ENCODE results near the gene MAPK1IP1L.
"Not testable (repeated sequence)": the region's sequence is repeated elsewhere in the genome, so short reads cannot be mapped to it uniquely, and the experiment has no call there.

Gene MAPK1IP1L

DNA sequence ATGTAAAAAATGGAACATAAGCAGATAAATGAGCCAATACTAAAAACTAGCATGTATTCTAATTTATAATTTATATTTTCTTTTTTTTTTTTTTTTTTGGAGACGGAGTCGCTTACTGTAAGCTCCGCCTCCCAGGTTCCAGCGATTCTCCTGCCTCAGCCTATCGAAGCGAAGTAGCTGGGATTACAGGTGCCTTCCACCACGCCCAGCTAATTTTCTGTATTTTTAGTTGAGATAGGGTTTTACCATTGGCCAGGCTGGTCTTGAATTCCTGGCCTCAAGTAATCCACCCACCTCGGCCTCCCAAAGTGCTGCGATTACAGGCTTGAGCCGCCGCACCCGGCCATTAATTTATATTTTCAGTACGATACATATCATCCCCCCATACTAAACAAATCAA is 2.7 kb downstream of the MAPK1IP1L start:
- DNase-seq (ENCODE audit: low read depth) = no peak

DNA sequence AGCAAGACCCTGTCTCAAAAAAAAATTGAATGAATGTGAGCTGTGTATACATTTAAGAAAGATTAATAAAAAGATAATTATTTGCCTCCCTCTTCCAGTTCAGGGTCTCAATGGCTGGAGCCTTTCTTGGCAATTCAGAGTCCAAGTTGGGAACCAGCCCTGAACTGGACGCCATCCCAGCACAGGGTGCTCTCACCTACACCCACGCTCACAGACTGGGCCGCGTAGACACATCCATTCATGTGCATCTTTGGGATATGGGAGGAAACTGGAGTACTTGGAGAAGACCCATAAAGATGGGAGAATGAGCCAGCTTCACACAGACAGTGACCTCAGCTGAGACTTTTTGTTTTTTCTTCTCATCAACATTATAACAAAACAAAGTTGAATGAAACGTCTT is 6.5 kb downstream of the MAPK1IP1L start:
- no peak for DNase-seq (ENCODE audit: low read depth)

DNA sequence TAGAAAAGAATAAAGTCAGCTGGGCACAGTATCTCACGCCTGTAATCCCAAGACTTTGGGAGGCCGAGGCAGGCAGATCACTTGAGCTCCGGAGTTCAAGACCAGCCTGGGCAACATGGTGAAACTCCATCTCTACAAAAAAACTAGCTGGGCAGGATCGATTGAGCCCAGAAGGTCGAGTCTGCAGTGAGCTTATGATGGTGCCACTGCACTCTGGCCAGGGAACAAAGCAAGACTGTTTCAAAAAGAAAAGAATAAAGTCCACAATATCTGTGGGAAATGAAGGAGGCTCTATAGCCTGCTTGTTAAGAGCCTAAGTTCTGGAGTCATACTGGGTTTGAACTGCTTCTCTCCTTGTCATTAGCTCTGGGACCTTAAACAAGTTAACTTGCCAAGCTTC is 7.9 kb downstream of the MAPK1IP1L start:
- no peak for DNase-seq (ENCODE audit: low read depth)

DNA sequence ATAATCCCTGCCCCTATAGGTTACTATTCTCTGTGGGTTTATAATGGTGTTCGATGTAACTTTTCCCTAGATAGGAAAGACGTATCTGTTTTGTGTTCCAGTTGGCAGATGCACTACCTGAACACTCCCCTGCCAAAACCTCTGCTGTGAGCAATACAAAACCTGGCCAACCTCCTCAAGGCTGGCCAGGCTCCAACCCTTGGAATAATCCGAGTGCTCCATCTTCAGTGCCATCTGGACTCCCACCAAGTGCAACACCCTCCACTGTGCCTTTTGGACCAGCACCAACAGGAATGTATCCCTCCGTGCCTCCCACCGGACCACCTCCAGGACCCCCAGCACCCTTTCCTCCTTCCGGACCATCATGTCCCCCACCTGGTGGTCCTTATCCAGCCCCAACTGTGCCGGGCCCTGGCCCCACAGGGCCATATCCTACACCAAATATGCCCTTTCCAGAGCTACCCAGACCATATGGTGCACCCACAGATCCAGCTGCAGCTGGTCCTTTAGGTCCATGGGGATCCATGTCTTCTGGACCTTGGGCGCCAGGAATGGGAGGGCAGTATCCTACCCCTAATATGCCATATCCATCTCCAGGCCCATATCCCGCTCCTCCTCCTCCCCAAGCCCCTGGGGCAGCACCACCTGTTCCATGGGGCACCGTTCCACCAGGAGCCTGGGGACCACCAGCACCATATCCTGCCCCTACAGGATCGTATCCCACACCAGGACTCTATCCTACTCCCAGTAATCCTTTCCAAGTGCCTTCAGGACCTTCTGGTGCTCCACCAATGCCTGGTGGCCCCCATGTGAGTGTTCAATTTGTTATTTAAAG is 11.3 kb downstream of the MAPK1IP1L start:
- DNase-seq (ENCODE audit: low read depth) = no peak

DNA sequence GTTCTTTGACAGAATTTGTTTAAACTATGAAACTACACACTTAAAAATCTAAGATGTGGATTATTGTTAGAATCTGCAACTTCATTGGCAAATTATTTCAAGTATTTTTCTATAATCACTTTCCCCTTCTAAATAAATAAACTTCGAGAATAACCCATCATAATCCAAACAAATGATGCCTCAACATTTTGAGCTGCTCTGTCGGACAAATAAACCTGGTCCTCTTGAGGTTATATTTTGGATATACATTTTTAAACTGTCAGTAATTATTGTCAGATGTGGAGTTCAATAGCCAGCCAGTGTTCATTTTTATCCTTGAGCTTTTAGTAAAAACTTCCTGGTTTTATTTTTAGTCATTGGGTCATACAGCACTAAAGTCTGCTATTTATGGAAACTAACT is 13.4 kb downstream of the MAPK1IP1L start:
- DNase-seq (ENCODE audit: low read depth) = not testable (repeated sequence)

DNA sequence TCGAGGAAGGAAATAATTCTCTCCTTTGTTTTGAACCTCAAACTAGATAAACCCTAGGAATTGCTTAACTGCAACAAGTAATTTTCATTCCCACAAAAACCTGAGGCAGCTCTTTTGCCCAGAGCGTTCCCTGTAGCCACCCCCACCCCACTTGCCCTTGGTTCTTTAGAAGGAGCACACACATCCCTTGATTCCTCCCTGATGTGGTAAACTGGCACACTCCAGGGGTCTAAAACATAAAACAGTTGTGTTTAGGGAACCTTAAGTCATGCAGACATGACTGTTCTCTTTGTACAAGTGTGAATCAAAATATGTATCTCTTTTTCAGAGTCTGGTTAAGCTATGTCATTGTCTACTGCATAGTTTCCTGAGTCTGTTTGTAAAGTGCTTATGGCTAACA is 14.0 kb downstream of the MAPK1IP1L start:
- DNase-seq (ENCODE audit: low read depth) = no peak

DNA sequence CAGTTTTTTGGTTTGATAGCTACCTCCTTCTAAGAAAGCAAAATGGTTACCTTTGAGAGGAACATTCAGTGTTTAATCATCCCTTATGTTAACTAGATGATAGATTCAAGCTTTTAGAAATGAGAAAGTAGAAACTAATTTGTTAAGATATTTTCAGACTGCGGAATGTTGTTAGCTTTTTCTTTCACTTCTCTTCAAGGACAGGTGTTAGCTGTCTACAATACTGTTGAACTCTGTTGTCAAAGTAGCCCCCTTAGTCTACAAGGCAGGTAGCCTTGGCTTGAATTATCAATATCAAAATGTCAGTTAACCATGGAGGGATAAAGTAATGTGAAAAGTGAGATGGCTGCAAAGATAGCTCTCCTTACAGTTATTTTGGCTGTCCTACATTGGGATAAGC is 14.8 kb downstream of the MAPK1IP1L start:
- DNase-seq (ENCODE audit: low read depth) = no peak

DNA sequence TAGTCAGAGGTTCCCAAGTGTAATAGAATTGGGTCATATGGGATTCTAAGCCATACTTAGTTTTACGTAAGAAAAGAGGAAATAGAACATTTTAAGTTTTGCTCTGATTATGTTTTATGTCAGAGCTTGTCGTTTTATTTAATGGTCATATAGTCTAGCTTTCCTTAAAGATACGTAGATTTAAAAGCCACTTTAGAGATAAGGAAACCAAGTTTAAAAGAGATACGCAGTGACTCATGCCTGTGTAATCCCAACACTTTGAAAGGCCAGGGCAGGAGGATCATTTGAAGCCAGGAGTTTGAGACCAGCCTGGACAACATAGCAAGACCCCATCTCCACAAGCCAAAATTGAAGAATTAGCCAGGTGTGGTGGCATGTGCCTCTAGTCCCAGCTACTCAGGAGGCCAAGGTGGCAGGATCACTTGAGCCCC is 19.5 kb downstream of the MAPK1IP1L start:
- DNase-seq (ENCODE audit: low read depth) = no peak

DNA sequence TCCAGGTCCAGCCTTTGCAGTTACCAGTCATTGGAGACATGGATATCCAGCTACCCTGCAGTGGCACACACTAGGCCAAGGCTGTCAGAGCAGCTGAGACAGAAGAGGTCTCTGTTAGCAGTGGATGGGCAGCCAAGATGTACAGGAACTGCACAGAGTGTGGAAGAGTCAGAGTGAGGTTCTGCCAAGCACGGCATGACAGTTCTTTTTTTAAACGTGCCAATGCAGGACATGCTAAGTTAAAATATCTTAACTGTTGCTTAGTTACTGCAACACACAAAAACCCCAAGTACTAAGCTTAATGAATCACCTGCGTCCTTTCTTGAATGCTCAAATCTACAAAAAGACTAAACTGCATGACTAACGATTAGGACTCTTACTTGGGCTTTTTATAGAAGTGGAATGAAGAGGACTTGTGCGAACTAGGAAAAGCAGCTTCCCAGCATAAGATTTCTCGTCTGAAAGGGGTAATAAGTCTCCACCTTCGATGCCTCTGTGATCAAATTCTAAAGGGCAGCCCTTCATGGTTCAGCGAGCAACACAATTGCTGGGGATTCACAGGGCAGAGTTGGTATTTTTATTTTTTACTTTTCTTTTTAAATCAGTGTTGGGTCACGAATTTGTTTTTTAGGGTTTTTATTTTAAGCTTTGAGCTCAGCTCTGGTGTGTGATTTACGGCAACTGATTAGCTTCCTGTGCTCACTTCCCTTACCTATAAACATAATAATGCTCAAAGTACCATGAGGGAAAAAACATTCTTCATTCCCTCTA is 20.6 kb downstream of the MAPK1IP1L start:
- DNase-seq (ENCODE audit: low read depth) = no peak

DNA sequence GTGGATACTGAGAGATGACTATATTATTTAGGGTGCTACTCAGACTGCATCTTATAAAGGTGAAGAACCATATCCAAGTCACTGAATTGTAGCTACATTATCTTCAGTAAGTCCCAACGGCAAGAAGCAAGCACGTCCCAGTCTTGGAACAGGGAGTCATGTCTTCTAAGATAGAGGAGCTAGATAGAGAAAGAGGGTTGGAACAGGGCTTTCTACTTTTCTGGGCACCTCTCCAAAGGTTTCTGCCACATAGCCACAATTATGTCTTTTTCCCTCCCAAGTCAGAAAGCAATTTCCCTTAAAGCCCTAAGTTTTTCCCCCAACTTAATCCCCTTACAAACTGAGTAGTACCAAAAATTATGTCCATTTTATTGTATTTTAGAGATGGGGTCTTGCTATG is 22.4 kb downstream of the MAPK1IP1L start:
- DNase-seq (ENCODE audit: low read depth) = no peak

DNA sequence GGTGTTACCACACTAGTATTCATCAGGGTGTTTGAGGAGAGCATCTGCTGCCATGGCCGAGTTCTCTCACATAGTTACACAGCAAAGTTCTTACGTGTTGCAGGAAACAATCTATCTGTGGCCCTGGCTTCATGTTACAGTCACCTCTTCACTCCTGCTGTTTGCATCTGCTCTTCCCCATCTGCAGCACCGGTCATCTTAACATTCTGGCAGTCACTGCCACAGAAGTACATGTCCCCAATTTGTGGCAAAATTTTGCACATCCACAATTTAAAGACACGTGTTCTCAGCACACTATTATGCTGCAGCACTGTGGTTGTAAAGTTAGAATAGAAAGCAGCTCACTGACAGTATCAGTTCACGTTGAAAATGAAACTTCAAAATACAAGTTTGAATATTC is 23.2 kb downstream of the MAPK1IP1L start:
- no peak for DNase-seq (ENCODE audit: low read depth)

DNA sequence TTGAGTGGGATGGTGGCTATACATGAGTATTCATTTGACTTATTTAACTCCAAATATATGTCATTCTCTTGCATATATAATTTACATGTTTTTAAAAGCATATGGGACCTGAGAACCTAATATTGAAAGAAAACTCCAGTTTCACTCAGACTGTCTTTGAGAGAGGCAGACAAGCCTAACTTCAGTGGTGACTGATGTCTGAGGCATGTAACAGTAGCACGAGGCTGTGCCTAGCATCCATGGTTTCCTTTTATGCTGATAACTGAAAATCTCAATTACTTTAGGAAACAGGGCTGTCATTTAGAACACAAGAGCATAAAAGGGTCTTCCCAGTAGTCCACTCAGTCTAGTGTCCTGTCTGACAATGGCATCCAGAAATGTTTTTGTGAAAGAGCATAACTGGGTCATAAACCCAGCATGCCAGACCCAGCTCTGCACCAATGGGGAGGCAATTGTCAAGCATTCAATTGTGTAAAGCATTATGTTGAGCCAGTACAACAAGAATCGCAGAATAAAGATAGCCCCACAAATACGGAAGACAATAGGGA is 24.3 kb downstream of the MAPK1IP1L start:
- no peak for DNase-seq (ENCODE audit: low read depth)

DNA sequence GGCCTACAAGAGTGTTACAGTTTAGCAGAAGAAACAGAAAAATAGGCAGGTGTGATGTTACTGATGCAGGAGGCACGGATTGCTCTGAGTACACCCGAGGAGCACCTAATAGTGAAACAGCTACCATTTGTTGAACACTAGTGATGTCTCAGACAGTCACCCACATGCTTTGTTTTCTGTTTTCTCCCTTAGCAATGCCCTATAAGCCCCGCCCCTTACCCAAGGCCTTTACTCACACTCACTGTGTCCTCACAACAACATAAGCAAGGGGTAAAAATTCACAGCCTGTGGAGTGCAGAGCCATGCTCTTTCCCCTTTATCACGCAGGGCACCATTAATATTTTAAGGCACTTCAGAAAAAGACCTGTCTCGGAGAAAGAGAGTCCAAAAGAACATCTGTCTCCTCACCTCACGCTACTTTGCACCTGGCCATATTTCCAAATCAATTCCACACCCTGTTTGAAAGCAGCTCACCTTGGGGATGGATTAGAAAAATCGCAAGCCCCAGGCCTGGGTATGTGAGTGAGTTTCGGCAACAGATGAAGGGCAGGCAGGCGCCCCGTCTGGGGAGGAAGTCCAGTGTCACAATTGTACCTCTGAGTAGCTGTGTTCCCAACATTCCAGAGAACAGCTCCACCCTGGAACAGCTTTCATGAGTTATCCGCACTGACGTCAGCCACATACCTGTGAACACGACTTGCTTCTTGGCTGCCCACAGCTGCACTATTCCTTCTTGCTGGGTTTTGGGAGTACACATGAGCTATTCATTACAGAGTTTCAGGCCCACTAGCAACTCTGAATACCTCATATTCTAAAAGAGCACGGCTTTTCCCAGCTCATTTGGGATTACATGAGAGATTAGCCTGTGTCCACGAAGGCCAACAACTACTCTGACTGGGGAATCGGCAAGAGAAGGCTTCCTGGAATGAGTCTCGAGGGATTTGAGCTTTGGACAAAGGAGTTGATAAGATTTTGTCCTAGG is 26.0 kb downstream of the MAPK1IP1L start:
- DNase-seq (ENCODE audit: low read depth) = no peak

DNA sequence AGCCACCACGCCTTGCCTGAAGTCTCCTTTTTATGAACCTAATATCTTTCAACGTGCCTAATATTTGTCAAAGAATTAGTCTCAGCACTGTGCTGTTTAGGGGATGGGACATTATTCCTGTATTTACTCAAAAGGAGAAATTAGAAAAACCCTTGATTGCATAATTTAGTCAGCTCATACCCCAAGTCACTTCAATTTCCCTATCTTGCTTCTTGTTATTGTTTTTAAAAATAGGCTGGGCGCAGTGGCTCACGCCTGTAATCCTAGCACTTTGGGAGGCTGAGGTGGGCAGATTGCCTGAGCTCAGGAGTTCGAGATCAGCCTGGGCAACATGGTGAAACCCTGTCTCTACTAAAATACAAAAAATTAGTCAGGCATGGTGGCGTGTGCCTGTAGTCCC is 28.5 kb downstream of the MAPK1IP1L start:
- DNase-seq (ENCODE audit: low read depth) = not testable (repeated sequence)

DNA sequence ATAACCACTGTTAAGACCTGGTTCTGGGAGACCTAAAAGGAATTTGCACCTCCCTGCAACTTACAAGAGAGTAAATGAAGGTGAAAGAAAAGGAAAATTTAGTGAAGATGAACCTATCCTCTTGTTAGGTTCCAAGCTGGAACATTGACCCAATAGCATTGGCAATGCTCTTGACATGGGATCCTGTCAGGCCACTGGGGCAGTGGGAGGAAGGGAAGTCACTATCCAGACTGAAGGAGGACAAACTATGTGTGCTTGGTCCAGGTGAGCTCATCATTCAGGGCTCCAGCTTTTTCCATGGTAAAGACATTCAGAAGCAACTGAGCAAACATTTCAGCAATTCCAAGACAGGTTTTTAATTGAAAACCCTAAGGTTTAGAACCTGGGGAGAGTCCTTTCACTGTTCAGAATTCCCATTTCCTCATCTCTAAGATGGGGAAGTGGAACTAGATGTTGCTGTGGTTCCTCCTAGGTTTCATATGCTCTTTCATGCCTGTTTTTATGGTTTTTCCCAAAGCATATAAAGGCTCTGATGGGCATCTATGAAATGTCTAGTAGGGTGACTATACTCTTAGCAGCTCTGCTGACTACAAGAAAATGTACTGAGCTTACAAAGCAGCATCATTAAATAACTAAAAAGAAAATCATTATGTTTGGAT is 33.1 kb downstream of the MAPK1IP1L start:
- no peak for DNase-seq (ENCODE audit: low read depth)

DNA sequence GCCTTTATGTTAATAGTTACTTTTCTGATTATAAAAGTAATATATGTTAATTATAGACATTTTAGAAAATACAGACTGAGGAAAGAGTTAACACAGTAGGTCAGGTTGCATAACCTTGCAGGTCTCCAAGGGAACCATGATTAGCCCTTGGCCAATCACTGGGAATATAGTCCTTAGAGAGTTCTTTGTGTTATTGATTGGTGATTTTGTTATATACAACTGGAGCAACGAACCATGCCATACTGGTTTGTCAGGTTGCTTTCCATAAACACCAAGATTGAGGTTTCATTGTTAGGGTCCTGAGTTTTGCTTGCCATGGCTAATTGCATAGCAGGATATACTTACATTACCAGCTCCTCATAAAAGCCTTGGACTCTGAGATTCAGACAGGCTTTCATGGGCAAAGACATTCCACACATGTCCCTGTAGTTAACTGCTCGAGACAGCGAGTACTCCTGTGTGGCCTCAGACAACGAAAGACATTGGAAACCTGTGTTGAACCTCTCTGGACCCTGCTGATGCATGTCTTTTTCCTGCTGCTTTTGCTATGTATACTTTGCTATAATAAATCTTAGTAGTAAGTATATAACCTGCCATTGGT is 33.7 kb downstream of the MAPK1IP1L start:
- DNase-seq (ENCODE audit: low read depth) = no peak

DNA sequence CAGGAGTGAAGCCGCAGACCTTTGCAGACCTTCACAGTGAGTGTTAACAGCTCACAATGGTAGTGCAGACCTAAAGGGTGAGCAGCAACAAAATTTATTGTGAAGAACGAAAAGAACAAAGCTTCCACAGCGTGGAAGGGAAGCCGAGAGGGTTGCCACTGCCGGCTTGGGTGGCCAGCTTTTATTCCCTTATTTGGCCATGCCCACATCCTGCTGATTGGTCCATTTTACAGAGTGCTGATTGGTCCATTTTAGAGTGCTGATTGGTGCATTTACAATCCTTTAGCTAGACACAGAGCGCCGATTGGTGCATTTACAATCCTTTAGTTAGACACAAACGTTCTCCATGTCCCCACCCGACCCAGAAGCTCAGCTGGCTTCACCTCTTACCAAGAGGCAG is 35.5 kb downstream of the MAPK1IP1L start:
- DNase-seq (ENCODE audit: low read depth) = no peak

DNA sequence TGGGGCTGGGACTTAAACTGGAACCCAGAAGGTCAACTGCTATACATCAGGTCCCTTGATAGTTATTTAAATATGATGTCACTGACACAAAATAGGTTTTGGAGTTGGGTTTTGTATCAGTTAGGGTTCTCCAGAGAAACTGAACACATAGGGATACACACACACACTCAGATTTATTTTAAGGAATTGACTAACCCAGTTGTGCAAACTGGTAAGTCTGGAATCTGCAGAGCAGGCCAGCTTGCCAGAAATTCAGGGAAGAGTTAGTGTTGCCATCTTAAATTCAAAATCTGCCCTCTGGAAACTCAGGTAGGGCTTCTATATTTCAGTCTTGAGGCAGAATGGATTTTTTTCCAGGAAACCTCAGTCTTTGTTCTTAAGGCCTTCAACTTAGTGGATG is 36.9 kb downstream of the MAPK1IP1L start:
- DNase-seq (ENCODE audit: low read depth) = no peak

DNA sequence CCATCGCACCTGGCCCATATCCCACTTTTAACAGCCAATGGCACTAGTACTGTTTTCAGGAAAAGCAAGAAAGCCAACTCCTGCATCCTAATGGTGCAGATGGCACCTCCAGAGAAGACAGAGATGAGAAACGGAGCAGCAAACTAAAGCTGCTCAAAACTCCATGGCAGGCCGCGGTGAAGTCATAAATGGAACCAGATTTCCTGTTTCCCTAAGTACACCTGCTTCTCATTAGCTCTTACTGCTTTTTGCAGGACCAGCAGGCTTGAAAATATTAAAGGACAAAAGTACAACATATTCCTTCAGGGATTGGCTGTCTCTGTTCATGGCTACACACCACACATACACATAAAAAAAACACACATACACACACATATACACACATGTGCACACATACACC is 40.9 kb downstream of the MAPK1IP1L start:
- no peak for DNase-seq (ENCODE audit: low read depth)

DNA sequence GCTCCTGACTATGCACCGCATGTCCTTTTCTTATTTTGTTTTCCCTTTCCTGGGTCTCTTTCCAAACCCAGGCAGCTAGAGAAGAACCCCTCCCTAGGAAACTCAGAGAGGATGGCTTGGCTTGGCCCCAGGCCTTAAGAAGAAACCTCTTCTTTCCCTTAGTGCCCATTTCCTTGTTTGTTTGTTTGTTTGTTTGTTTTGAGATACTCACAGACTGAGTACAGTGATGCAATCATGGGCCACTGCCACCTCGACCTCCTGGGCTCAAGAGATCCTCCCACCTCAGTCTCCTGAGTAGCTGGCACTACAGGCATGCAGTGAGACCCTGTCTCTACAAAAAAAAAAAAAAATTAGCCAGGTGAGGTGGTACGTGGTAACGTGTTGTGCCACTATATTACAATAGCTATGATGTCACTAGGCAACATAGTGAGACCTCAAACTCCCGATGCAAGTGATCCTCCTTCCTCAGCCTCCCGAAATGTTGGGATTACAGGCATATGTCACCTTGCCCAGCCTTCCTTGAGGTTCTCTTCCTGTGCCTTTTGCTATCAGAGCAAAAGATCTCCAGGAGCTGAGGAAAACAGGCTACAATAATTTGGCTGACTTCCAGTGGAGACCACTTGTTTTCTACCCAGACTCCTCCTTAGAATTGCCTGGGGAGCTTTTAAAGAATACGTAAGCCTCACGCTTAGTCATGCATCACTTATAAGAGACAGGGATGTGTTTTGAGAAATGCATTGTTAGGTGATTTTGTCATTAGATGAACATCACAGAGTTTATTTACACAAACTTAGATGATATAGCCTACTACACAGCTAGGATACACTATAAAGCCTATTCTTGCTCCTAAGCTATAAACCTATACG is 43.1 kb downstream of the MAPK1IP1L start:
- no peak for DNase-seq (ENCODE audit: low read depth)

Measured in stimulated activated CD4-positive, alpha-beta T cell treated with anti-CD3 and anti-CD28 coated beads, Interleukin-2, amount 100 ng/mL, for 4 hours (primary cell).